C4-2B (cell line): ENCODE measurements around the gene HCN1.

ENCODE experiments used
- CTCF ChIP-seq: fragments of 450-650 bp; conservative IDR thresholded peaks from 2 replicates; pipeline ENCODE4 v1.5.1; 2017; ENCODE audit warnings: mild to moderate bottlenecking
- ZFX ChIP-seq: fragments of 450-650 bp; IDR thresholded peaks from 2 replicates; pipeline ENCODE4 v1.6.1; 2017

DNA sequence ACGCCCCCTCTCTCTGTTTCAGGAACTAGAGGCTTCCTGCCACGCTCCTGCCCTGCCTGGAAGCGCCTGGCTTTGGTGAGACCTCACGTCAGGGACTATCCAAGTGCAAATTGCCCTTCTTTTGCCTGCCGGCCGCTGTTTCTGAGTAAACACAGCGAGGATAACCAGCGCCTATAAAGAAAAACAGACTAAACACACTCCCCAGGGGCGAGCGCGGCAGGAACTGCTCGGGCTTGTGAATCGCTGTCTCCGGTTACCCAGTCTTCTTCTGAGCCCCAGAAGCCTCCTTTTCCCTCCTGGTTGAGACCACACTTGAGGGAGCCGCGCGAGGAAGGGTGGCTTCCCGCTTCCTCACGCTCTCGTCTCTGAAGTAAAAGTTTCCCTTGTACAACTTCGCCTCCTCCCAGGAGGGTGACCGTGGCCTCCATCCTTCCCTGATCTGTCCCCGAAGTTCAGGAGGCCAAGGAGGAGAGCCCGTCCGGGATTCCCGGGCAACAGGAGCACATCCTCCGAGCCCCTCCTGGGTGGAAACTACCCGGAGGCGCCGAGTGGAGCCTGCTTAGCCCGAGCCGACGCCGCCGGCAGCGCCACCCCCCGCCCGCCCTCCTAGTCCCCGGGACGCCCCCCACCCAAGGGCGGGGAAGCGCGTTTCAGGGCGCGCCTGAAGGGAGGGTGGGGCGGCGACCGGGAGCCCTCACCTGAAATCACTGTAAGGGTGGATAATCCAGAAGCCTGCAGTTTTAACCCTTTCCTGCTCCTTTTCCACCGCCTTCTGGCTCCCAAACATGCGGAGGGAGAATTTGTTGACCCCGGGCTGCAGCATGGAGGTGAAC lies 993 bp downstream of the HCN1 start:
- TF ChIP-seq CTCF, result no peak
- no peak for TF ChIP-seq ZFX
